OCI-LY3 (cell line): ENCODE measurements around the gene NUB1.

Experiments used
- H2AFZ ChIP-seq: fragments of 200-600, 300-600 bp; shearing (Covaris generic); 2 replicates; pipeline ENCODE4 v1.6.0; 2014; ENCODE audit warnings: antibody characterized with exemption, low read depth, low read length
- H3K27ac ChIP-seq: fragments of 200-600, 300-600 bp; sonication (generic); 2 replicates; pipeline ENCODE4 v1.5.1; 2014; ENCODE audit warnings: mild to moderate bottlenecking, low read length, moderate library complexity, mixed read lengths
- H3K27me3 ChIP-seq: fragments of 200-600, 300-600 bp; sonication (generic); 2 replicates; pipeline ENCODE4 v1.6.1; 2014; ENCODE audit warnings: low read depth, low read length, mixed read lengths
- H3K36me3 ChIP-seq: fragments of 200-600, 300-600 bp; sonication (generic); replicated peaks from 2 replicates; pipeline ENCODE3; 2014; ENCODE audit warnings: low read depth, low read length, mixed read lengths
- H3K4me1 ChIP-seq: fragments of 300-600, 200-600 bp; sonication (generic); 2 replicates; pipeline ENCODE4 v1.6.1; 2014; ENCODE audit warnings: low read length, mixed read lengths
- H3K4me2 ChIP-seq: fragments of 200-600, 300-600 bp; sonication (generic); 2 replicates; pipeline ENCODE4 v1.6.1; 2014; ENCODE audit warnings: low read length, mixed read lengths
- H3K4me3 ChIP-seq: fragments of 300-600, 200-600 bp; sonication (generic); 2 replicates; pipeline ENCODE4 v1.5.1; 2014; ENCODE audit warnings: antibody characterized with exemption, mild to moderate bottlenecking, low read length, moderate library complexity
- H3K79me2 ChIP-seq: fragments of 300-600, 200-600 bp; shearing (Covaris generic); 2 replicates; pipeline ENCODE4 v1.6.1; 2014; ENCODE audit warnings: mild to moderate bottlenecking, low read length, mixed read lengths
- H3K9ac ChIP-seq: fragments of 300-600, 200-600 bp; shearing (Covaris generic); 2 replicates; pipeline ENCODE4 v1.6.0; 2014; ENCODE audit warnings: mild to moderate bottlenecking, low read length, moderate library complexity
- H3K9me3 ChIP-seq: fragments of 200-600, 300-600 bp; shearing (Covaris generic); 2 replicates; pipeline ENCODE4 v1.6.1; 2014; ENCODE audit warnings: low read length, mixed read lengths; ENCODE audit not compliant: insufficient read depth
- H4K20me1 ChIP-seq: fragments of 200-600, 300-600 bp; sonication (generic); 2 replicates; pipeline ENCODE4 v1.6.1; 2016; ENCODE audit warnings: low read length, mixed read lengths; ENCODE audit not compliant: insufficient read depth
- CTCF ChIP-seq: fragments of 200-600, 300-600 bp; sonication (generic); IDR thresholded peaks from 2 replicates; pipeline ENCODE4 v1.5.1; 2014; ENCODE audit warnings: antibody characterized with exemption, low read length, low read depth
- EZH2phosphoT487 ChIP-seq: fragments of 200-600 bp; shearing (Covaris generic); IDR thresholded peaks from 2 replicates; pipeline ENCODE4 v1.6.1; 2018; ENCODE audit warnings: antibody characterized with exemption, mixed run types, low read depth

The NUB1 gene

GRCh38 chr7:151404216-151405011, 62.8 kb downstream of the NUB1 start:
- no peaks in the 10 kb centered on the region for H3K9me3 ChIP-seq
- H3K79me2 ChIP-seq, result no peaks in the 10 kb centered on the region
- no peak overlapping the region for H3K4me2 ChIP-seq
- no peak overlapping the region for H3K9ac ChIP-seq
- H4K20me1 ChIP-seq, result peaks cover 3% of the 10 kb centered on the region; the same call in 1 of the 2 replicates
- TF ChIP-seq CTCF (no peak), EZH2phosphoT487 (no peak)
- peaks cover 14% of the 10 kb centered on the region for H3K4me1 ChIP-seq
- no peaks in the 10 kb centered on the region for H3K36me3 ChIP-seq
- H2AFZ ChIP-seq, result no peak overlapping the region
- no peak overlapping the region for H3K27ac ChIP-seq
- H3K27me3 ChIP-seq, result peaks cover 26% of the 10 kb centered on the region
- H3K4me3 ChIP-seq, result no peak overlapping the region

GRCh38 chr7:151405056-151405455, 63.4 kb downstream of the NUB1 start:
- H3K4me3 ChIP-seq, result no peak overlapping the region
- no peak overlapping the region for H2AFZ ChIP-seq
- peaks cover 26% of the 10 kb centered on the region for H3K27me3 ChIP-seq
- H3K4me2 ChIP-seq, result no peak overlapping the region
- H4K20me1 ChIP-seq, result peaks cover 3% of the 10 kb centered on the region; the same call in 1 of the 2 replicates
- no peak overlapping the region for H3K9ac ChIP-seq
- no peak overlapping the region for H3K27ac ChIP-seq
- TF ChIP-seq CTCF (no peak), EZH2phosphoT487 (no peak)
- no peaks in the 10 kb centered on the region for H3K79me2 ChIP-seq
- H3K36me3 ChIP-seq, result no peaks in the 10 kb centered on the region
- peaks cover 11% of the 10 kb centered on the region for H3K4me1 ChIP-seq
- H3K9me3 ChIP-seq, result no peaks in the 10 kb centered on the region

GRCh38 chr7:151405588-151405987, 64.0 kb downstream of the NUB1 start:
- Histone ChIP-seq H3K9ac (no peak overlapping the region), H3K4me1 (peaks cover 6% of the 10 kb centered on the region), H3K4me3 (no peak overlapping the region), H3K27me3 (peaks cover 26% of the 10 kb centered on the region), H3K4me2 (no peak overlapping the region), H4K20me1 (peaks cover 3% of the 10 kb centered on the region; the same call in 1 of the 2 replicates), H3K9me3 (no peaks in the 10 kb centered on the region), H3K36me3 (no peaks in the 10 kb centered on the region), H3K79me2 (no peaks in the 10 kb centered on the region), H2AFZ (no peak overlapping the region), H3K27ac (no peak overlapping the region)
- TF ChIP-seq CTCF (no peak), EZH2phosphoT487 (no peak)

GRCh38 chr7:151406051-151406875, 64.7 kb downstream of the NUB1 start:
- H3K4me1 ChIP-seq, result no peaks in the 10 kb centered on the region; the same call in 1 of the 2 replicates

More at GRCh38 chr7:151406051-151406875, 64.7 kb downstream of the NUB1 start:
- Histone ChIP-seq H3K9ac (no peak overlapping the region), H3K9me3 (no peaks in the 10 kb centered on the region), H3K36me3 (no peaks in the 10 kb centered on the region), H4K20me1 (no peaks in the 10 kb centered on the region; the same call in 1 of the 2 replicates), H3K27me3 (peaks cover 22% of the 10 kb centered on the region), H3K4me3 (no peak overlapping the region), H3K4me2 (no peak overlapping the region), H3K79me2 (no peaks in the 10 kb centered on the region), H3K27ac (no peak overlapping the region), H2AFZ (no peak overlapping the region)
- TF ChIP-seq EZH2phosphoT487, result no peak
- TF ChIP-seq CTCF, result no peak
